H1 (cell line): ENCODE data around the gene CD4. TPM values are rescaled to one million over a fixed set of nuclear protein-coding genes. Genes with fewer than 3 reads are reported as not detected.

Experiments used
- CTCF ChIA-PET: fragments of 300-600 bp; sonication (Branson Sonifier 250); formaldehyde crosslinking; loops from one replicate; lab custom pipeline; 2021; ENCODE audit not compliant: partially characterized antibody; lab: Charles Lee
- POLR2A ChIA-PET: fragments of 300-600 bp; sonication (Branson Sonifier 250); formaldehyde crosslinking; loops from one replicate; lab custom pipeline; 2021; ENCODE audit warnings: inconsistent platforms; ENCODE audit not compliant: partially characterized antibody; lab: Charles Lee
- DNase-seq, 2 experiments: peaks; one replicate each; pipeline versions ENCODE4 v3.0.0 to v3.0.0-alpha.2; 2010 to 2022; ENCODE audit warnings: low spot score in 2 of 2, low read depth in 1 of 2, mixed read lengths in 1 of 2
- FAIRE-seq: peaks from 2 replicates; lab custom pipeline; 2011; peaks lifted over from hg19 to GRCh38; lab: Jason Lieb, UNC
- H2AFZ ChIP-seq: 2 replicates; pipeline ENCODE4 v1.8.1; 2012; ENCODE audit warnings: low read length, inconsistent platforms
- H2AK5ac ChIP-seq: 2 replicates; pipeline ENCODE4 v1.6.1; 2013; ENCODE audit warnings: low read depth, low read length
- H2BK120ac ChIP-seq: replicated peaks from 2 replicates; pipeline ENCODE3; 2013; ENCODE audit warnings: low read depth, low read length, inconsistent platforms
- H2BK12ac ChIP-seq: 2 replicates; pipeline ENCODE4 v1.6.1; 2013; ENCODE audit warnings: low read depth, low read length
- H2BK15ac ChIP-seq: 2 replicates; pipeline ENCODE4 v1.6.1; 2013; ENCODE audit warnings: low read length
- H2BK20ac ChIP-seq: 2 replicates; pipeline ENCODE4 v1.6.1; 2013; ENCODE audit warnings: low read length
- H2BK5ac ChIP-seq: 2 replicates; pipeline ENCODE4 v1.6.1; 2013; ENCODE audit warnings: low read depth, low read length
- H3K14ac ChIP-seq: 2 replicates; pipeline ENCODE4 v1.6.1; 2013; ENCODE audit warnings: inconsistent platforms; ENCODE audit not compliant: insufficient read length
- H3K18ac ChIP-seq: 2 replicates; pipeline ENCODE4 v1.6.1; 2013; ENCODE audit warnings: low read length; ENCODE audit errors: extremely low read depth
- H3K23ac ChIP-seq: 2 replicates; pipeline ENCODE4 v1.6.1; 2013; ENCODE audit warnings: inconsistent platforms; ENCODE audit not compliant: insufficient read length
- H3K23me2 ChIP-seq: 2 replicates; pipeline ENCODE4 v1.6.1; 2013; ENCODE audit warnings: low read depth, low read length
- H3K27ac ChIP-seq: 2 replicates; pipeline ENCODE4 v1.6.1; 2011; ENCODE audit warnings: low read depth, low read length, inconsistent platforms
- H3K27me3 ChIP-seq, 4 experiments: replicated peaks in 1 of 4; 1 replicate in 1 of 4; 2 replicates in 3 of 4; pipeline versions ENCODE4 v1.6.1 to v1.8.1; 2011 to 2013; ENCODE audit warnings: low read length in 3 of 4, mild to moderate bottlenecking in 3 of 4, inconsistent platforms in 2 of 4, mixed read lengths in 2 of 4, moderate library complexity in 1 of 4; ENCODE audit not compliant: control insufficient read depth in 3 of 4, insufficient read depth in 3 of 4; ENCODE audit errors: extremely low read depth in 1 of 4
- H3K36me3 ChIP-seq, 4 experiments: 2 replicates each; pipeline versions ENCODE4 v1.6.1 to v1.8.1; 2011 to 2013; ENCODE audit warnings: mild to moderate bottlenecking in 4 of 4, low read length in 3 of 4, moderate library complexity in 2 of 4, control low read depth in 1 of 4, inconsistent platforms in 1 of 4; ENCODE audit not compliant: insufficient read depth in 4 of 4, control insufficient read depth in 2 of 4
- H3K4ac ChIP-seq: replicated peaks from 2 replicates; pipeline ENCODE3; 2013; ENCODE audit warnings: low read length, low read depth, mixed read lengths, inconsistent platforms; ENCODE audit not compliant: insufficient read length
- H3K4me1 ChIP-seq, 4 experiments: replicated peaks in 1 of 4; 1 replicate in 1 of 4; 2 replicates in 3 of 4; pipeline versions ENCODE4 v1.6.1 to v1.8.1; 2011 to 2013; ENCODE audit warnings: low read length in 3 of 4, inconsistent platforms in 2 of 4, mixed read lengths in 1 of 4; ENCODE audit not compliant: insufficient read depth in 4 of 4, control insufficient read depth in 3 of 4
- H3K4me2 ChIP-seq, 2 experiments: 2 replicates each; pipeline versions ENCODE4 v1.6.1 to v1.8.1; 2011 to 2013; ENCODE audit warnings: low read depth in 2 of 2, low read length in 2 of 2, control low read depth in 1 of 2, inconsistent platforms in 1 of 2, mild to moderate bottlenecking in 1 of 2; ENCODE audit not compliant: insufficient read depth in 1 of 2
- H3K4me3 ChIP-seq, 4 experiments: fragments of 200-600, 300-600 bp in 1 of 4; sonication (generic), shearing (Covaris generic), sonication (Bioruptor Twin) in 1 of 4; 2 replicates each; pipeline versions ENCODE4 v1.5.1 to v1.8.1; 2011 to 2016; ENCODE audit warnings: low read length in 4 of 4, low read depth in 3 of 4, control low read depth in 2 of 4, inconsistent platforms in 2 of 4, mild to moderate bottlenecking in 2 of 4, mixed read lengths in 1 of 4, moderate library complexity in 1 of 4; ENCODE audit not compliant: insufficient read depth in 2 of 4; ENCODE audit errors: extremely low read depth in 1 of 4
- H3K56ac ChIP-seq: replicated peaks from 2 replicates; pipeline ENCODE3; 2013; ENCODE audit warnings: low read depth, mild to moderate bottlenecking, mixed read lengths, low read length, inconsistent platforms; ENCODE audit not compliant: insufficient read length
- H3K79me1 ChIP-seq: 2 replicates; pipeline ENCODE4 v1.6.1; 2013; ENCODE audit warnings: low read depth, low read length, control low read depth
- H3K79me2 ChIP-seq, 2 experiments: 2 replicates each; pipeline versions ENCODE4 v1.6.1 to v1.8.1; 2012 to 2013; ENCODE audit warnings: low read length in 2 of 2, mild to moderate bottlenecking in 2 of 2, inconsistent platforms in 1 of 2; ENCODE audit not compliant: insufficient read depth in 2 of 2, control insufficient read depth in 1 of 2
- H3K9ac ChIP-seq, 4 experiments: replicated peaks in 1 of 4; 1 replicate in 1 of 4; 2 replicates in 3 of 4; pipeline versions ENCODE4 v1.6.1 to v1.8.1; 2011 to 2013; ENCODE audit warnings: low read depth in 3 of 4, low read length in 3 of 4, control low read depth in 2 of 4, mild to moderate bottlenecking in 2 of 4, moderate library complexity in 2 of 4, inconsistent platforms in 1 of 4; ENCODE audit errors: extremely low read depth in 1 of 4
- H3K9me3 ChIP-seq, 2 experiments: 2 replicates each; pipeline versions ENCODE4 v1.6.1 to v1.8.1; 2012 to 2013; ENCODE audit warnings: mild to moderate bottlenecking in 2 of 2, moderate library complexity in 2 of 2, control low read depth in 1 of 2, inconsistent platforms in 1 of 2, low read depth in 1 of 2, low read length in 1 of 2, mixed read lengths in 1 of 2; ENCODE audit not compliant: insufficient read depth in 2 of 2
- H4K20me1 ChIP-seq, 2 experiments: replicated peaks in 1 of 2; 2 replicates each; pipeline versions ENCODE3 to v1.8.1; 2011 to 2013; ENCODE audit warnings: inconsistent platforms in 2 of 2, low read length in 2 of 2, mild to moderate bottlenecking in 1 of 2; ENCODE audit not compliant: insufficient read depth in 2 of 2, control insufficient read depth in 1 of 2
- H4K5ac ChIP-seq: 2 replicates; pipeline ENCODE4 v1.6.1; 2013; ENCODE audit warnings: low read length, low read depth, mixed read lengths, inconsistent platforms; ENCODE audit not compliant: insufficient read length
- H4K8ac ChIP-seq: 2 replicates; pipeline ENCODE4 v1.8.0; 2013; ENCODE audit warnings: mild to moderate bottlenecking, moderate library complexity, low read length, inconsistent platforms; ENCODE audit not compliant: insufficient read depth; ENCODE audit errors: extremely low read depth
- H4K91ac ChIP-seq: replicated peaks from 2 replicates; pipeline ENCODE3; 2013; ENCODE audit warnings: low read length, mixed read lengths, inconsistent platforms; ENCODE audit not compliant: insufficient read length
- EGR1 ChIP-seq: IDR thresholded peaks from 2 replicates; pipeline ENCODE4 v1.6.1; 2011; ENCODE audit warnings: low read depth, low read length, borderline replicate concordance
- GTF2F1 ChIP-seq: IDR thresholded peaks from 2 replicates; pipeline ENCODE4 v1.6.1; 2012; ENCODE audit warnings: low read depth, low read length, improper control_type of control experiment, borderline replicate concordance
- KDM1A ChIP-seq: fragments of 200-600, 300-600 bp; sonication (generic); IDR thresholded peaks from 2 replicates; pipeline ENCODE4 v1.7.1; 2016; ENCODE audit warnings: mild to moderate bottlenecking, low read length, borderline replicate concordance
- NRF1 ChIP-seq: IDR thresholded peaks from 2 replicates; pipeline ENCODE4 v1.6.1; 2011; ENCODE audit warnings: mild to moderate bottlenecking, low read depth, low read length, improper control_type of control experiment
- POLR2A ChIP-seq, 2 experiments: IDR thresholded peaks; 1 replicate in 1 of 2; 2 replicates in 1 of 2; pipeline ENCODE4 v1.6.1; 2011; ENCODE audit warnings: low read depth in 2 of 2, low read length in 2 of 2, mild to moderate bottlenecking in 2 of 2; ENCODE audit errors: control extremely low read depth in 1 of 2
- SIN3A ChIP-seq, 2 experiments: IDR thresholded peaks in 1 of 2; conservative IDR thresholded peaks in 1 of 2; 2 replicates each; pipeline ENCODE4 v1.6.1; 2011 to 2012; ENCODE audit warnings: low read length in 2 of 2, improper control_type of control experiment in 1 of 2, low read depth in 1 of 2, mild to moderate bottlenecking in 1 of 2
- SP2 ChIP-seq: IDR thresholded peaks from 2 replicates; pipeline ENCODE4 v1.6.1; 2012; ENCODE audit warnings: mild to moderate bottlenecking, low read length, inconsistent platforms
- WGBS, 2 experiments: shearing (Covaris generic) in 1 of 2; methylation state at CpG; one replicate each; pipeline versions ENCODE4 v1.1.6 to v1.1.7; 2013 to 2015; ENCODE audit warnings: low lambda C conversion rate in 2 of 2, mixed read lengths in 2 of 2, inconsistent platforms in 1 of 2, low coverage in 1 of 2, missing lambda C conversion rate in 1 of 2; ENCODE audit not compliant: insufficient replicate concordance in 2 of 2, insufficient coverage in 1 of 2, insufficient read length in 1 of 2; ENCODE audit errors: extremely low coverage in 1 of 2, missing lambda C conversion rate in 1 of 2; 5-methylcytosine and 5-hydroxymethylcytosine counted together
- polyA plus RNA-seq, 7 experiments: library from polyadenylated mRNA; depleted of rRNA in 3 of 7; stranded (reverse) in 5 of 7; unstranded in 2 of 7; fragments of >200 nt in 5 of 7; fragments of 200-250 nt in 2 of 7; gene quantifications; 1 replicate in 5 of 7; 2 replicates in 1 of 7; 4 replicates in 1 of 7; pipeline versions ENCODE4 v1.2.1 to v1.2.3, GENCODE V29; 2011 to 2013; ENCODE audit warnings: missing spikeins in 2 of 7, mixed read lengths in 2 of 7
- total RNA-seq: library from RNA; stranded (reverse); fragmentation: NEBNext Ultra II Directional; extraction: Animal tissue kit (Norgen Biotek cat#: 25700); gene quantifications from 2 replicates; pipeline ENCODE4 v1.2.1, GENCODE V29; 2021
- TF ChIP-seq, protein P1 (sequence below): IDR thresholded peaks from 2 replicates; pipeline ENCODE4 v1.6.1; 2011; ENCODE audit warnings: low read length, improper control_type of control experiment

Gene CD4
- total and polyA plus RNA-seq, 2 of the 8 experiments (the other 6 are each of a cell fraction or from before 2014, with no cell fraction given): 3.4 to 5.1 TPM

DNA sequence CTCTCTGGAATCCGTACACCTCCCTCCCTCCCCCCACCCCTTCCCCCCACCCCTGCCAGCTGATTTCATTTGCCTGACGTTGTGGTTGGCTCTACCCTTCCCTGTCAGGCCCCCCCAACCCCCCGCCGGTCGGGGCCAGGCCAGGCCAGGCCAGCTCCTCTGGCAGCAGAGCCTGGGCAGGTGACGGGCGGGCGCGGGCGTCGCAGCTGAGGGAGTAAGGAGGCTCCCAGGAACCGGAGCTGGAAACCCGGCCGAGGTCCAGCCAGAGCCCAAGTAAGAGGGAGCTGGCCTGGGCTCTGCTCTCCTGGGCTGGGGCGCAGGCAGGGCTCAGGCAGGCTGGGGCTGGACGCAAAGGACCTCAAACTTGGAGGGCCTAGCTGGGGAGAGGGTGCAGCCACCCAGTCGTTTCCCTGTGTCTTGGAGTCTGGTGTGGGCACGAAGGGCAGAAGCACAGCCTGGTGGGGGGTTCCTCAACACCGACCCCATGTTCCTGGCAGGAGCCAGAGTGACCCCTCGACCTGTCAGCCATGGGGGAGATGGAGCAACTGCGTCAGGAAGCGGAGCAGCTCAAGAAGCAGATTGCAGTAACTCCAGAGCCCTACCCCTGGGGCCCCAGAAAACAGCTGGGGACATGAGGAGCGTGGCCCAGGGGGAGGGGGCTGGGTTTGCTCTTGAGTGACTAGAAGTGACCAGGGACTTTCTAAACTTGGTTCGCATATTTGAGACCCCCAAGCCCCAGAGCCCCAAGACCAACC lies 51.6 kb downstream of the CD4 start, which contains the start of gene GNB3:
Gene GNB3 (plus strand): TSS at position 165 of the 755 bp plus-strand sequence. CDS start 363 bp downstream, at position 528.
- Histone ChIP-seq H4K5ac (no peak within 1 kb of the TSS), H3K9me3 (no peaks in the 10 kb centered on the region), H3K4ac (no peak within 1 kb of the TSS), H2AFZ (no peak within 1 kb of the TSS), H4K91ac (no peak within 1 kb of the TSS), H2BK12ac (no peak within 1 kb of the TSS), H3K36me3 (peaks cover 21 to 62% (median 48%) of the 10 kb centered on the region in 4 experiments), H4K20me1 (peaks cover 7 to 8% of the 10 kb centered on the region in 2 experiments), H2BK15ac (no peak within 1 kb of the TSS), H3K79me2 (no peaks in the 10 kb centered on the region), H3K23me2 (no peaks in the 10 kb centered on the region), H3K56ac (no peak within 1 kb of the TSS), H3K9ac (no peak within 1 kb of the TSS), H3K4me3 (no peak within 1 kb of the TSS), H2AK5ac (no peak within 1 kb of the TSS), H3K4me2 (no peak within 1 kb of the TSS), H3K14ac (no peak within 1 kb of the TSS), H3K23ac (no peak within 1 kb of the TSS), H3K79me1 (no peaks in the 10 kb centered on the region), H3K18ac (no peak within 1 kb of the TSS), H3K27ac (no peak within 1 kb of the TSS; the same call in 1 of the 2 replicates), H3K4me1 (peaks cover 0 to 3% (median 2%) of the 10 kb centered on the region in 4 experiments; a peak in 1 of 7 replicates), H2BK20ac (no peak within 1 kb of the TSS), H4K8ac (no peak within 1 kb of the TSS; the same call in 1 of the 2 replicates), H2BK5ac (no peak within 1 kb of the TSS), H2BK120ac (no peak within 1 kb of the TSS), H3K27me3 (no peaks in the 10 kb centered on the region)
- no peak for DNase-seq
- no peak for TF ChIP-seq EGR1
- TF ChIP-seq GTF2F1: no peak
- TF ChIP-seq, protein P1, sequence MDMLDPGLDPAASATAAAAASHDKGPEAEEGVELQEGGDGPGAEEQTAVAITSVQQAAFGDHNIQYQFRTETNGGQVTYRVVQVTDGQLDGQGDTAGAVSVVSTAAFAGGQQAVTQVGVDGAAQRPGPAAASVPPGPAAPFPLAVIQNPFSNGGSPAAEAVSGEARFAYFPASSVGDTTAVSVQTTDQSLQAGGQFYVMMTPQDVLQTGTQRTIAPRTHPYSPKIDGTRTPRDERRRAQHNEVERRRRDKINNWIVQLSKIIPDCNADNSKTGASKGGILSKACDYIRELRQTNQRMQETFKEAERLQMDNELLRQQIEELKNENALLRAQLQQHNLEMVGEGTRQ: no peak
- TF ChIP-seq SP2: no peak
- TF ChIP-seq SIN3A (conservative IDR thresholded peaks at IDR 0.05 in 1 of 2, IDR thresholded peaks at IDR 0.05 in 1 of 2; ENCODE audit: low read depth in 1 of 2, low read length in 2 of 2): no peak
- TF ChIP-seq NRF1: no peak
- TF ChIP-seq POLR2A (IDR thresholded peaks at IDR 0.05; ENCODE audit: control extremely low read depth in 1 of 2, low read depth in 2 of 2, low read length in 2 of 2): no peak
- TF ChIP-seq KDM1A: no peak
- no peak for FAIRE-seq
- 91% methylated on average over 20 of the region's 24 CpGs; no CpG with 5 or more reads in 1 of the 2 experiments for WGBS, 2 experiments
- ChIA-PET CTCF (interaction anchor here (0.5 to 23.7 kb wide), 11 partner anchors 6 to 376 kb away, joined by 3 to 532 read pairs (median 5); partner anchors contain the start of genes CD4, CDCA3, GNB3 and GPR162), POLR2A (interaction anchor here (0.6 to 27.1 kb wide), 9 partner anchors 5 to 120 kb away, joined by 3 to 588 read pairs (median 8); partner anchors contain the start of genes CDCA3, GNB3, GPR162 and MLF2)
